ENCODE measurements around the gene ASS1.

Gene ASS1

GRCh38 chr9:130532426-130533080 lies 87.8 kb downstream of the ASS1 start:
- no peak for DNase-seq (ENCODE audit: low read depth)

DNA sequence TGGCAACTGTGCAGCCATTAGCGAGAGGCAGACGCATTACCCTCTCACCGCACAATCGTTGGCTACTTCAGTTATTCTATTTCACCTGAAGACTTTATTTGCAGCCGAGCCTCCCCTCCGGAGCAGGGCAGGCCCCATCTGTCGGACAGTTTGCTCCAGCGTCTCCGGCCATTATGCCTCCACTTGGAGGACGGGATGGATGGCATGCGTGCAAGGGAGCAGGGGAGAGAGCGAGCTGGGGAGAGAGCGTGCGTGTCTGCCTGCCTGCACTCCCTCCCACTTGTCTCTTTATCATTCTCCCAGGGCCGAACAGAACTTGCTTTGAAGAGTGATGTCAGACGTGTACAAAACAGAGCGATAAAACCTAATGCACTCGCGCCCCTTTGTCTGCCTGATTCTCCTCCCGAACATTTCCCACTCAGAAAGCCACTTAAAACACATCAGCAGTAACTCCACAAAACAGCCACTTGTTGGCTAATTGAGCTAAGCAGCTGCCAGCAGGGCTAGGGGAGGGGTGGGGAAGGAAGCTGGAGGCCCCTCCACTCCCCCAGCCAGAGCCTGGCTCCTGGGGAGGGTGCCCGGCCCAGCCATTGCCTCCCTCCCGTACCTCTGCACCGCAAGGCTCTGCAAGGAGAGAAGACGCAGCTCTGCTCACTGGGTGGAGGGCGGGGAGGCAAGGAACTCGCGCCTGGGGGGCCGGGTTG lies 91.2 kb downstream of the ASS1 start:
- no peak for DNase-seq (ENCODE audit: low read depth)

DNA sequence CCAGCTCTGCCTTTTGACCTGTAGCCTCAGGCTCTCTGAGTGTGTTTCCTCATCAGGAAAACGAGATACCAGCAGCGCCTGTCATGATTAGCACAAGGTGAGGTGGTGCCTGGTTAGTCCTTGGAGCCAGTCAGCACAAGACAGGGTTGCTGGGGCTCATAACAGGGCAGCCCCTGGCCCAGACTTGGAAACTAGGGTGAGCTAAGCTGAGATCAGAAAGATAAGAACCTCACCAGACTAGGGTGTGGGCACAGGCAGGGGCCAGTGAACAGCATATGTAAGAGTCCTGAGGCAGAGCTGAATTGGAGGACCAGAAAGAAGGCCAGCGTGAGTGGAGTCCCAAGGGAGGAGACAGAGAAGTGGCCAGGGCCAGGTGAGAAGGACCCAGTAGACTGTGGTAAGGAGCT lies 91.9 kb downstream of the ASS1 start:
- DNase-seq (ENCODE audit: low read depth), result no peak

DNA sequence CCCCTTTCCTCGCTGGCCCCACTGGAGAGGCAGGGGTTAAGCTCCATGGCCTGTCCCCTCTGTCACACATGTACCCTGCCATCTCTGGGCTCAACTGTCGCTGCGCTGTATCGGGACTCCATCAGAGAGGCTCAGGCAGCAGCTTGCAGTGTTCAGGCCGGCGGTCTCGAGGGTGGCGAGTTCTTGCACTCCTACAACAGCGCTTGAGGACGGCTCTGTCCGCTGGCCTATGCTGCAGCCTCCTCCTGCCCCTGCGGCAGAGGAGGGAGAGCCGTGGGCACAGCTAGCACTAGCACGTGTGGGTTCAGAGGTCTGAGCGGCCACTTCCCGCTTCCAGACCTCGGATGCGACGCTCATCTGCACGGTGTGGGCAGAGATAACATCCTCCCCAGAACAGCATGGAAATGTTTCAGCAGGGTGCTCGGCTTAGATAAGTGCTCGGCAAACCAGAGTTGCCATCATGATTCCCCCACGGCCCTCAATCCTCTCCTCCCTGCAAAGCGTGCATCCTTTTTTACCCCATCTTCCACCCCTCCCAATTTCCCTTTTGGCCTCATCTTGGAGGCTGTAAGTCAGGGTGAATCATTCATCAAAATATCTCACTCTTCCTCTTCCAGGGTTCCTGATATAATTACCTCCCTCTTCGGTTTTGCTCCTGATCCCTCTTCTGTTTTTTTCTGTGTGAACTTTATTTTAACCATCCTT lies 92.7 kb downstream of the ASS1 start:
- DNase-seq (ENCODE audit: low read depth), result no peak

- DNase-seq (ENCODE audit: low read depth), result no peak
Measured at GRCh38 chr9:130539420-130540223, 94.9 kb downstream of the ASS1 start.

GRCh38 chr9:130541533-130541932 lies 96.8 kb downstream of the ASS1 start:
- no peak for DNase-seq (ENCODE audit: low read depth)

GRCh38 chr9:130542038-130542437 lies 97.3 kb downstream of the ASS1 start:
- DNase-seq (ENCODE audit: low read depth), result no peak

- DNase-seq (ENCODE audit: low read depth), result no peak
Measured at GRCh38 chr9:130542457-130543228, 97.9 kb downstream of the ASS1 start.

GRCh38 chr9:130543368-130543767 lies 98.6 kb downstream of the ASS1 start:
- no peak for DNase-seq (ENCODE audit: low read depth)

DNA sequence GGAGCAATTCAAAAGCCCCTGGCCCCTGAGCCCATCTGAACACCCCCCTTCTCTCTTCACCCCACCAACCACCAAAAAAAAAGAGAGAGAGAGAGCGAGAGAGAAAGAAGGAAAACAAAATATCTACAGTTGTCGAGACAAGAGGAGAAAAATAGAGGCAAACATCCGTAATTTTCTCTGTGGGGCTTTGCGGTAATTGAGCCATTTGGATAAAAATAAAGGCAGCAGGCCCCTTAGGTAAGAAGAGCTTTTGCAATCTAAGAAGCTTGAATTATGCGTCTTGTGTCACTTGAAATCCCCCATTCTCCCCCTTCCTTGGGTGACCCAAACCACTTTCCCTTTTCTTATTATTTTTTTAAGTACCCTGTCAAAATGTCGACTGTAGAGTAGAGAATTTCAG lies 99.1 kb downstream of the ASS1 start:
- no peak for DNase-seq (ENCODE audit: low read depth)

- DNase-seq (ENCODE audit: low read depth), result no peak
Measured at GRCh38 chr9:130544364-130544763, 99.6 kb downstream of the ASS1 start.

DNA sequence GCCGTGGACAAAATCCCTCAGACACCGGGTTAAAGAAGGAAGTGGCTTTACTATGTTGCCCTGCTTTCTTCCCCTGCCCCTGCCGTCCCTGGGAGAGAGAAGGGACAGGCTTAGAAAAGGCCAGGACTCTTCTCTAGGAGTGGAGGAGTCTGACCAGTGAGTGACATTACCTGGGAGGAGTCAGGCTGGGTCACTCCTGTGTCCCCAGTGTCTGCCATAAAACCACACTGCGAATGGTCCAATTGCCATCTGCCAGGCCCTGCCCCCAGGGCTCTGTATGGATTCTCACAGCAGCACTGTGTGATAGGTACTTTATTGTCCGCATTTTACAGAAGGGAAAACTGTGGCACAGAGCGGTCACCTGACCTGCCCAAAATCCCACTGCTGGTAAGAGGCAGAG lies 103.3 kb downstream of the ASS1 start:
- DNase-seq (ENCODE audit: low read depth), result no peak

DNA sequence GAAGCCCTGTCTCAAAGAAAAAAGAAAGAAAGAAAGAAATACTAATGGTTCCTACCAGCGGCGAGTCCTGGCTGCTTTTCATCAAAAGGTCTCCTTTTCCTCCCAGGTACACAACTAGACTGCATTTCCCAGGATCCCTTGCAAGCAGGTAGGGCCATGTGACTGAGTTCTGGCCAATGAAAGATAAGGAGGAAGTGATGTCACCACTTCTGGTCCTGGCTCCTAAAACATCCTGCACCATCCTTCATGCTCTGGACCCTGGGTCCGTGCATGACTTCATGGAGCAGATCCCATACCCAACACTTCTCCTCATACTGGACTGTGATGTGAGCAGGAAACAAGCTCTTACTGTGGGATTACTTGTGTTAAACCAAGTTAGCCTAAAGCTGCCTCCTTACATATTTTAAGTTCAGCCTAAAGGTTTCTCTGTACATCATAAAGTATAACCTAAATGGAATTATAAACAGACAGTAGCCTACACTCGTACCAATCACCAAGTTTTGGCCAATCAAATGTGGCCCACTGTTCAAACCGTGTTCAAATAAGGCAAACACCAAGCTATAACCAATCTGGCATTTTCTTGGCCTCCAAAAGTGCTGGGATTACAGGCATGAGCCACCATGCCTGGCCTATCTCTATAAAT lies 104.5 kb downstream of the ASS1 start:
- no peak for DNase-seq (ENCODE audit: low read depth)
